HG03457 (cell line): ENCODE data around the gene PLK5.

Experiments
- ATAC-seq: cut with Tn5 transposase; IDR thresholded peaks from one replicate; pipeline ENCODE4 v1.9.1; 2021; ENCODE audit warnings: moderate number of reproducible peaks; ENCODE audit not compliant: unreplicated experiment

Gene PLK5

GRCh38 chr19:1576242-1577089 is 52.6 kb downstream of the PLK5 start:
- ATAC-seq = no peak

- ATAC-seq = no peak
Measured at GRCh38 chr19:1577090-1577928, 53.4 kb downstream of the PLK5 start.

- ATAC-seq = no peak
Measured at GRCh38 chr19:1577929-1578618, 54.2 kb downstream of the PLK5 start.

- no peak for ATAC-seq
Measured at GRCh38 chr19:1579222-1579621, 55.3 kb downstream of the PLK5 start.

- no peak for ATAC-seq
Measured at GRCh38 chr19:1580382-1580781, 56.5 kb downstream of the PLK5 start.

GRCh38 chr19:1580957-1581356 is 57.1 kb downstream of the PLK5 start:
- ATAC-seq = no peak

GRCh38 chr19:1582201-1582600 is 58.3 kb downstream of the PLK5 start:
- no peak for ATAC-seq

- no peak for ATAC-seq
Measured at GRCh38 chr19:1584500-1585242, 60.8 kb downstream of the PLK5 start.

- no peak for ATAC-seq
Measured at GRCh38 chr19:1585243-1585580, 61.3 kb downstream of the PLK5 start.
